ENCODE results near the gene TOLLIP. TPM values are rescaled to one million over a fixed set of nuclear protein-coding genes. Genes with fewer than 3 reads are reported as not detected.

TOLLIP gene
- total and polyA plus RNA-seq, 2 of the 8 experiments (the other 6 are each of a cell fraction or from before 2014, with no cell fraction given) = 23.7 to 34.7 TPM

GRCh38 chr11:1358286-1358685 lies 48.9 kb upstream of the TOLLIP start:
- no peaks in the 10 kb centered on the region for H3K79me2 ChIP-seq (ENCODE audit: control insufficient read depth in 1 of 2, insufficient read depth in 2 of 2, low read length in 2 of 2)
- WGBS, 2 experiments (ENCODE audit: extremely low coverage in 1 of 2, insufficient coverage in 1 of 2, insufficient read length in 1 of 2, insufficient replicate concordance in 2 of 2, low coverage in 1 of 2, low lambda C conversion rate in 2 of 2, missing lambda C conversion rate in 1 of 2) = 85% methylated on average over 16 of the region's 16 CpGs; no CpG with 5 or more reads in 1 of the 2 experiments
- no peak overlapping the region for H3K4ac ChIP-seq (replicated peaks; ENCODE audit: insufficient read length, low read depth, low read length)
- no peak overlapping the region for H3K9ac ChIP-seq (replicated peaks in 1 of 4; ENCODE audit: extremely low read depth in 1 of 4, low read depth in 3 of 4, low read length in 3 of 4)
- H2BK20ac ChIP-seq (ENCODE audit: low read length) = no peak overlapping the region
- FAIRE-seq (no peak), DNase-seq (ENCODE audit: low read depth in 1 of 2, low spot score in 2 of 2) (no peak)
- H3K4me3 ChIP-seq (ENCODE audit: extremely low read depth in 1 of 4, insufficient read depth in 2 of 4, low read depth in 3 of 4, low read length in 4 of 4) = no peak overlapping the region
- peaks cover 11 to 50% of the 10 kb centered on the region in 2 experiments for H3K9me3 ChIP-seq (ENCODE audit: insufficient read depth in 2 of 2, low read depth in 1 of 2, low read length in 1 of 2)
- no peak overlapping the region for H3K23ac ChIP-seq (ENCODE audit: insufficient read length)
- H2BK120ac ChIP-seq (replicated peaks; ENCODE audit: low read depth, low read length) = no peak overlapping the region
- no peak overlapping the region for H4K5ac ChIP-seq (ENCODE audit: insufficient read length, low read depth, low read length)
- no peak overlapping the region for H3K18ac ChIP-seq (ENCODE audit: extremely low read depth, low read length)
- H3K79me1 ChIP-seq (ENCODE audit: low read depth, low read length) = no peaks in the 10 kb centered on the region
- H2BK5ac ChIP-seq (ENCODE audit: low read depth, low read length) = no peak overlapping the region
- no peaks in the 10 kb centered on the region for H3K36me3 ChIP-seq (ENCODE audit: control insufficient read depth in 2 of 4, insufficient read depth in 4 of 4, low read length in 3 of 4)
- no peak overlapping the region; the same call in 1 of the 2 replicates for H4K8ac ChIP-seq (ENCODE audit: extremely low read depth, insufficient read depth, low read length)
- no peak overlapping the region for H3K27ac ChIP-seq (ENCODE audit: low read depth, low read length)
- H3K27me3 ChIP-seq (replicated peaks in 1 of 4; ENCODE audit: control insufficient read depth in 3 of 4, extremely low read depth in 1 of 4, insufficient read depth in 3 of 4, low read length in 3 of 4) = no peaks in the 10 kb centered on the region
- H2AK5ac ChIP-seq (ENCODE audit: low read depth, low read length) = no peak overlapping the region
- no peaks in the 10 kb centered on the region; the same call in 1 of the 2 replicates for H3K23me2 ChIP-seq (ENCODE audit: low read depth, low read length)
- H3K14ac ChIP-seq (ENCODE audit: insufficient read length) = no peak overlapping the region
- H2BK15ac ChIP-seq (ENCODE audit: low read length) = no peak overlapping the region
- no peak overlapping the region for H3K4me2 ChIP-seq (ENCODE audit: insufficient read depth in 1 of 2, low read depth in 2 of 2, low read length in 2 of 2)
- ChIA-PET CTCF (ENCODE audit: partially characterized antibody) (no interaction called here), POLR2A (ENCODE audit: partially characterized antibody) (interaction anchor here (0.6 kb wide), 1 partner anchor 45 kb away, joined by 4 read pairs; no protein-coding TSS in a partner anchor)
- H4K91ac ChIP-seq (replicated peaks; ENCODE audit: insufficient read length, low read length) = no peak overlapping the region
- no peak overlapping the region for H2AFZ ChIP-seq (ENCODE audit: low read length)
- H3K4me1 ChIP-seq (replicated peaks in 1 of 4; ENCODE audit: control insufficient read depth in 3 of 4, insufficient read depth in 4 of 4, low read length in 3 of 4) = no peaks in the 10 kb centered on the region
- H3K56ac ChIP-seq (replicated peaks; ENCODE audit: insufficient read length, low read depth, low read length) = no peak overlapping the region
- no peaks in the 10 kb centered on the region for H4K20me1 ChIP-seq (replicated peaks in 1 of 2; ENCODE audit: control insufficient read depth in 1 of 2, insufficient read depth in 2 of 2, low read length in 2 of 2)
- H2BK12ac ChIP-seq (ENCODE audit: low read depth, low read length) = no peak overlapping the region
- TF ChIP-seq ATF3 (IDR thresholded peaks at IDR 0.05; ENCODE audit: insufficient read depth, low read depth, low read length) = no peak
- TF ChIP-seq E2F6 (IDR thresholded peaks at IDR 0.05) = no peak
- no peak for TF ChIP-seq HDAC6 (IDR thresholded peaks at IDR 0.05; ENCODE audit: low read depth, low read length)
- TF ChIP-seq HDAC2 (IDR thresholded peaks at IDR 0.05; ENCODE audit: borderline replicate concordance in 1 of 2, low read depth in 2 of 2, low read length in 2 of 2) = no peak
- no peak for TF ChIP-seq CBX5 (IDR thresholded peaks at IDR 0.05; ENCODE audit: low read depth, low read length)
- TF ChIP-seq TEAD4 (IDR thresholded peaks at IDR 0.05; ENCODE audit: low read depth, low read length) = no peak
- TF ChIP-seq FOSL1 (IDR thresholded peaks at IDR 0.05; ENCODE audit: insufficient read depth, low read depth, low read length) = no peak
- no peak for TF ChIP-seq SP4 (IDR thresholded peaks at IDR 0.05; ENCODE audit: low read length)
- no peak for TF ChIP-seq TAF1 (IDR thresholded peaks at IDR 0.05; ENCODE audit: low read depth, low read length)
- TF ChIP-seq BCL11A (IDR thresholded peaks at IDR 0.05; ENCODE audit: low read depth in 2 of 2, low read length in 2 of 2) = no peak
- no peak for TF ChIP-seq CBX8 (IDR thresholded peaks at IDR 0.05; ENCODE audit: borderline replicate concordance, low read depth, low read length)
- no peak for TF ChIP-seq SP2 (IDR thresholded peaks at IDR 0.05; ENCODE audit: low read length)
- no peak for TF ChIP-seq MAX (IDR thresholded peaks at IDR 0.05)
- no peak for TF ChIP-seq BRCA1 (IDR thresholded peaks at IDR 0.05; ENCODE audit: low read depth, low read length)
